Choroid plexus epithelial cell (primary cell): Measurements from ENCODE around the gene RAD51B.
A peak's percentile ranks its signal among the peaks of the same experiment; 100 is the strongest.

Experiments used
- DNase-seq: peaks from one replicate; pipeline ENCODE4 v3.0.0-alpha.2; 2010; ENCODE audit warnings: low read depth
- H3K4me3 ChIP-seq: 2 replicates; pipeline ENCODE4 v1.5.1; 2011; ENCODE audit warnings: low read depth, mild to moderate bottlenecking, control low read depth, low read length, moderate library complexity
- CTCF ChIP-seq: conservative IDR thresholded peaks from 2 replicates; pipeline ENCODE4 v1.5.1; 2011; ENCODE audit warnings: low read depth, mild to moderate bottlenecking, control low read depth, inconsistent platforms, low read length, moderate library complexity

The RAD51B gene

GRCh38 chr14:67942080-67942710 is 122.6 kb downstream of the RAD51B start:
- DNase-seq: no peak
- no peak for TF ChIP-seq CTCF
- no peak overlapping the region for H3K4me3 ChIP-seq

- DNase-seq: peak; percentile 96
- H3K4me3 ChIP-seq: no peak overlapping the region
- TF ChIP-seq CTCF: peak; percentile 74
Measured at GRCh38 chr14:67943947-67944346, 124.4 kb downstream of the RAD51B start.

GRCh38 chr14:67944605-67945004 is 125.0 kb downstream of the RAD51B start:
- H3K4me3 ChIP-seq: no peak overlapping the region
- TF ChIP-seq CTCF: no peak
- peak; percentile 42 for DNase-seq

- TF ChIP-seq CTCF: no peak
- DNase-seq: no peak
Measured at GRCh38 chr14:67949771-67950170, 130.2 kb downstream of the RAD51B start.

GRCh38 chr14:67950386-67950785 is 130.8 kb downstream of the RAD51B start:
- no peak for DNase-seq
- no peak overlapping the region for H3K4me3 ChIP-seq
- no peak for TF ChIP-seq CTCF

More at GRCh38 chr14:67949771-67950170, 130.2 kb downstream of the RAD51B start:
- no peak overlapping the region for H3K4me3 ChIP-seq

- DNase-seq: peak; percentile 83
- no peak for TF ChIP-seq CTCF
- H3K4me3 ChIP-seq: no peak overlapping the region
Measured at GRCh38 chr14:67951529-67952135, 132.1 kb downstream of the RAD51B start.

GRCh38 chr14:67952381-67952780 is 132.8 kb downstream of the RAD51B start:
- TF ChIP-seq CTCF: no peak

More at GRCh38 chr14:67952381-67952780, 132.8 kb downstream of the RAD51B start:
- no peak overlapping the region for H3K4me3 ChIP-seq
- no peak for DNase-seq
